Hepatocyte (in vitro differentiated cells): ENCODE data around the gene TWF2.

Experiments used
- EZH2 ChIP-seq: fragments of 200-600 bp; sonication (generic); IDR thresholded peaks from 2 replicates; pipeline ENCODE4 v1.6.1; 2016; ENCODE audit warnings: antibody characterized with exemption, mild to moderate bottlenecking, borderline replicate concordance
- TF ChIP-seq, protein P1 (sequence below): fragments of 200-600 bp; sonication (generic); IDR thresholded peaks from 2 replicates; pipeline ENCODE4 v1.5.1; 2016; ENCODE audit warnings: antibody characterized with exemption, mild to moderate bottlenecking; ENCODE audit not compliant: poor library complexity

DNA sequence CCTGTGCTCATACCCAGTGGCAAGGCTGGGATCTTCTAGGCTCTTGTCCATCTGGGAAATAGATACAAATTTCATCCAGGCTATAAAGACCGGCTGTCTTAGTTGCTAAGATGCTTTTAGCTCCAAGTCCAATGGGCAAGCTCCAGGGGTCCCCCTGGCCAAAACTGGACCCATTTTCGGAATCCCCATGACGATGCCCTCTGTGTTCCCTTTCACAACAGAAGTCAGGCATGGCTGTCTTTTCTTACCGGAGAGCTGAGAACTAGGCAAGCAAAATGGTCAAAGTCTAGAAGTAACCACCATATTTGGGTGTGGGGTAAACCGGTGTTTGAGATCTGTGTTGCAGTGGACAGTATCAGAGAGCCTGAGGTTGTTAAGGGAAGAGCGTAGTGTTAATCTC is 49.7 kb upstream of the TWF2 start:
- TF ChIP-seq, protein P1, sequence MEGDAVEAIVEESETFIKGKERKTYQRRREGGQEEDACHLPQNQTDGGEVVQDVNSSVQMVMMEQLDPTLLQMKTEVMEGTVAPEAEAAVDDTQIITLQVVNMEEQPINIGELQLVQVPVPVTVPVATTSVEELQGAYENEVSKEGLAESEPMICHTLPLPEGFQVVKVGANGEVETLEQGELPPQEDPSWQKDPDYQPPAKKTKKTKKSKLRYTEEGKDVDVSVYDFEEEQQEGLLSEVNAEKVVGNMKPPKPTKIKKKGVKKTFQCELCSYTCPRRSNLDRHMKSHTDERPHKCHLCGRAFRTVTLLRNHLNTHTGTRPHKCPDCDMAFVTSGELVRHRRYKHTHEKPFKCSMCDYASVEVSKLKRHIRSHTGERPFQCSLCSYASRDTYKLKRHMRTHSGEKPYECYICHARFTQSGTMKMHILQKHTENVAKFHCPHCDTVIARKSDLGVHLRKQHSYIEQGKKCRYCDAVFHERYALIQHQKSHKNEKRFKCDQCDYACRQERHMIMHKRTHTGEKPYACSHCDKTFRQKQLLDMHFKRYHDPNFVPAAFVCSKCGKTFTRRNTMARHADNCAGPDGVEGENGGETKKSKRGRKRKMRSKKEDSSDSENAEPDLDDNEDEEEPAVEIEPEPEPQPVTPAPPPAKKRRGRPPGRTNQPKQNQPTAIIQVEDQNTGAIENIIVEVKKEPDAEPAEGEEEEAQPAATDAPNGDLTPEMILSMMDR = no peak
- TF ChIP-seq EZH2 = no peak
